Gastrocnemius medialis (tissue), 4 donors: ENCODE results near the gene FAM13A.

Experiments
- POLR2A ChIP-seq, 2 donors: fragments of 450-650 bp; IDR thresholded peaks; one replicate each; pipeline ENCODE4 v1.6.1; 2017; ENCODE audit warnings: antibody characterized with exemption in 2 of 2, mild to moderate bottlenecking in 2 of 2, moderate library complexity in 2 of 2
- TF ChIP-seq, protein P1 (sequence below), 5 experiments: fragments of 450-650 bp in 3 of 5; fragments of 200-600 bp in 2 of 5; sonication (generic) in 2 of 5; IDR thresholded peaks in 4 of 5; conservative IDR thresholded peaks in 1 of 5; 1 replicate in 4 of 5; 2 replicates in 1 of 5; pipeline ENCODE4 v1.5.1; 2016 to 2019; ENCODE audit warnings: antibody characterized with exemption in 5 of 5, mild to moderate bottlenecking in 3 of 5, moderate library complexity in 3 of 5

DNA sequence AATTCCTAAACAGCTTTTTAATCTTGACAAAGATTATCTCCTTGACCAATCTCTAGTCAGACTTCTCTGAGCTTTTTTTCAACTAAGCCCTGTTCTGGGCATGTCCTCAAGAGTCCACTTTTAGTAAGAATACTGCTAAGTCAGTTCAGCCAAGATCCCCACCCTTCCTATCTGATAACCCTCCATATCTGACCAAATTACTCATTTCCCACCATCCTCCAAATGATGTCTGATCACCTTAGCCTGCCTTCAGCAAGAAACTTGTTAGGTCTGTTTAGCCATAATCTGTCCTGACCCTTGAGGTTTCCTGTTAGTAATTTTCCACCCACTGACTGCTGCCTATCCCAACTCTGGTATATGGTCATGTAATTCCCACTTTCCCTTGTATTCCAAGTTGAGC, 65.2 kb downstream of the FAM13A start:
- TF ChIP-seq, protein P1, sequence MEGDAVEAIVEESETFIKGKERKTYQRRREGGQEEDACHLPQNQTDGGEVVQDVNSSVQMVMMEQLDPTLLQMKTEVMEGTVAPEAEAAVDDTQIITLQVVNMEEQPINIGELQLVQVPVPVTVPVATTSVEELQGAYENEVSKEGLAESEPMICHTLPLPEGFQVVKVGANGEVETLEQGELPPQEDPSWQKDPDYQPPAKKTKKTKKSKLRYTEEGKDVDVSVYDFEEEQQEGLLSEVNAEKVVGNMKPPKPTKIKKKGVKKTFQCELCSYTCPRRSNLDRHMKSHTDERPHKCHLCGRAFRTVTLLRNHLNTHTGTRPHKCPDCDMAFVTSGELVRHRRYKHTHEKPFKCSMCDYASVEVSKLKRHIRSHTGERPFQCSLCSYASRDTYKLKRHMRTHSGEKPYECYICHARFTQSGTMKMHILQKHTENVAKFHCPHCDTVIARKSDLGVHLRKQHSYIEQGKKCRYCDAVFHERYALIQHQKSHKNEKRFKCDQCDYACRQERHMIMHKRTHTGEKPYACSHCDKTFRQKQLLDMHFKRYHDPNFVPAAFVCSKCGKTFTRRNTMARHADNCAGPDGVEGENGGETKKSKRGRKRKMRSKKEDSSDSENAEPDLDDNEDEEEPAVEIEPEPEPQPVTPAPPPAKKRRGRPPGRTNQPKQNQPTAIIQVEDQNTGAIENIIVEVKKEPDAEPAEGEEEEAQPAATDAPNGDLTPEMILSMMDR (IDR thresholded peaks at IDR 0.05 in 4 of 5, conservative IDR thresholded peaks at IDR 0.05 in 1 of 5), result no peak
- no peak for TF ChIP-seq POLR2A (IDR thresholded peaks at IDR 0.05)
